GM18508 (cell line): ENCODE measurements around the gene COL5A3.
"Not testable (repeated sequence)": the region's sequence is repeated elsewhere in the genome, so short reads cannot be mapped to it uniquely, and the experiment has no call there.

Source experiments
- ATAC-seq: cut with Tn5 transposase; IDR thresholded peaks from one replicate; pipeline ENCODE4 v1.9.1; 2021; ENCODE audit warnings: moderate number of reproducible peaks; ENCODE audit not compliant: insufficient read depth, unreplicated experiment

The COL5A3 gene

GRCh38 chr19:9981406-9982260, 28.7 kb downstream of the COL5A3 start:
- no peak for ATAC-seq

GRCh38 chr19:9972103-9972502, 38.2 kb downstream of the COL5A3 start:
- no peak for ATAC-seq

DNA sequence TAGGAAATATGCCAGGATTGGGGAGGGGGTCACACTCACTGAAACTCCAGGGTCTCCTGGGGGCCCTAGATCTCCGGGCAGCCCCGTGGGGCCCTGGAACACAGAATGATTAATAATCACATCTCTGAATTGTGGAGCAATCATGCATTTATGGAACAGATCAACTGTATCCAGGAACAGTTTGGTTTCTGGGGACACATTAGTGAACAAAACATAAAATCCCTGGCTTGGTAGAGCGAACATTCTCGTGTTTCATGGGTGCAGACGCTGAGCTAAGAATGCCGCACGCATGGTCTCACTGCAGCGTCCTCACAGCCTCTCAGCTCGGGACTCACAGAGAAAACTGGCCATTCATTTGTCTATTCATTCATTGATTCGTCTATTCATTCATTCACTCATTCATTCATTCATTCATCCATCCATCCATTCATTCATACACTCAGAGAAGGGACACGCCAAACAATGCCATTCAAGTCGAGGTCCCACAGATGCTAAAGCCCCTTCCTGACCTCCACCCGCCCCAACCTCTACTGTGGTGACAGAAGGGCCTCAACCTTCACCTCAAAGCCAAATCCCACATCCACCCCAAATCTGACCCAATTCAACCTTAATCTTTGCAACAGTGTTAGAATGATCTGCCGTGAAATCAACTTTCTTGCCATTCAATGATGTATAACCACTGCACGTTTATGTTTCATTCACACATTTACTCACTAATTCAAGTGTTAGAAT, 39.0 kb downstream of the COL5A3 start:
- ATAC-seq: no peak

- ATAC-seq: no peak
Measured at GRCh38 chr19:9970481-9970880, 39.8 kb downstream of the COL5A3 start.

GRCh38 chr19:9969688-9969975, 40.7 kb downstream of the COL5A3 start:
- no peak for ATAC-seq

GRCh38 chr19:9968820-9969687, 41.2 kb downstream of the COL5A3 start:
- ATAC-seq: no peak

GRCh38 chr19:9967326-9967725, 43.0 kb downstream of the COL5A3 start:
- no peak for ATAC-seq

- no peak for ATAC-seq
Measured at GRCh38 chr19:9966448-9966847, 43.9 kb downstream of the COL5A3 start.

GRCh38 chr19:9966024-9966423, 44.3 kb downstream of the COL5A3 start:
- no peak for ATAC-seq

DNA sequence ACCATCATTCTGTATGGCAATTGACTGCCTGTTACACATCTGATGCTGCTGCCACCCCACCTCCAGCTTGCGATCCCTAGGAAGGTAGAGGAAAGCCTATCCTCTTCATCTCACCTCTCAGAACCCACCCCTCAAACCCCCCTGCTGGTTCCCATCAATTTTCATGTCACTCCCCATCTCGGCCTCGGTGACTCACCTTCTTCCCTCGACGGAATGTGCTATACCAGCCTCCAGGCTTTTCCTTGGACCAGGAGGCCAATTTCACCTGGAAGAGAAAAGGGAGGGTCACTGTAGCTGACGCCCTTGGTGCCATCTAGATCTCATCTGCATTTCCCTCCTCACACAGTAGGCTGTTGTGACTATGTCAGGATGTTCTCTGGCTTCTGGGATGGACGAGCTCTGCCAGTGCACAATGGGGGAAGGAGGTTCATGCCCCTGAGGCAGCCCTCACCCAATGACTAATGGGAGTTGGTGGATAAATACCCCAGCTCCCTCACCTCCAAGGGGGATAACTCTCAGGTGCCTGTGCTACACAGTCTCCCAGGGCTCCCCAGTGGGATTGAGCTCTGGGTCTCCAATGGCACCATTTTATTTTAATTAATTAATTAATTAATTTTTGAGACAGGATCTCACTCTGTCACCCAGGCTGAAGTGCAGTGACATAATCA, 47.5 kb downstream of the COL5A3 start:
- no peak for ATAC-seq

DNA sequence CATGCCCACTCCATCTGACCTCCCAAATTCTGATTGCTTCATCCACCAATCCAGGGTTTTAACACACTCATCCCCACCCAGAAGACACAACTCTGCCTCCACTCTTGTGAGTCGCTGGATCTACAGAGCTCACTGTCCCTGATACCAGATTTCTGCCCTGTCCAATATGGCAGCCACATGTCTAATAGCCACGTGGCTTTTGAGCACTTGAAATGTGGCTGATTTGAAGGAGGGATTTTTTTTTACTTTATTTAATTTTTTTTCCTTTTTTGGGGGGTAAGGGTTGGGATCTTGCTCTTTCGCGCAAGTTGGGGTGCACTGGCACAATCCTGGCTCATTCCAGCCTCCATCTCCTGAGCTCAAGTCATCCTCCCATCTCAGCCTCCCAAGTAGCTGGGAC, 49.2 kb downstream of the COL5A3 start:
- ATAC-seq: no peak

- no peak for ATAC-seq
Measured at GRCh38 chr19:9958379-9958821, 51.9 kb downstream of the COL5A3 start.

DNA sequence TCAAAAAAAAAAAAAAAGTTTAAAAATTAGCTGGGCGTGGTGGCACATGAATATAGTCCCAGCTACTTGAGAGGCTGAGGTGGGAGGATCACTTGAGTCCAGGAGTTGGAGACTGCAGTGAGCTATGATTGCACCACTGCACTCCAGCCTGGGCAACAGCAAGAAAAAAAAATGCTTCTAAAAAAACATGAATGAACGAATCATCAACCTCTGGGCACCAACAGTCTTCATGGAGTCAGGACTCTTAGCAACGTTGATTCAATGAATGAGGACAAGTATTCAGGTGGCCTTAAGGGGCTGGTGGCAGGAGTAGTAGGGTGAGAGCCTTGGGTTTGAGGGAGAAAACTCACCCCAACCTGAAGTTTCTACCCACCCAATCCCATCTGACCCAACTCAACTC, 53.3 kb downstream of the COL5A3 start:
- no peak for ATAC-seq

GRCh38 chr19:9953802-9954542, 56.3 kb downstream of the COL5A3 start:
- ATAC-seq: no peak

- no peak for ATAC-seq
Measured at GRCh38 chr19:9952276-9952675, 58.0 kb downstream of the COL5A3 start.

DNA sequence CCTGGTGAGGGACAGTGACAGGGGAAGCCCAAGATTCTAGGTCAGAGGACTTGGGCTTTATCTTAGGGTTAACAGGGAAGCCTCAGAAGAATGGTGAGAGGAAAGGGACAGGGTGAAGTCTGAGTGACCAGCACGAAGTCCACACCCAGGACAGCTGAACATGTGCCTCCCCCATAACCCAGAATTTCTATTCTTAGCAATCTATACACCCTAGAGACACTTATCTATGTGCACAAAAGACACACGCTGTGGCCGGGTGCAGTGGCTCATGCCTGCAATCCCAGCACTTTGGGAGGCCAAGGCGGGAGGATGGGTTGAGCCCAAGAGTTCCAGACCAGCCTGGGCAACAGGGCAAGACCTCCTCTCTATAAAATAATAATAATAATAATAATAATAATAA, 62.9 kb downstream of the COL5A3 start:
- ATAC-seq: no peak

DNA sequence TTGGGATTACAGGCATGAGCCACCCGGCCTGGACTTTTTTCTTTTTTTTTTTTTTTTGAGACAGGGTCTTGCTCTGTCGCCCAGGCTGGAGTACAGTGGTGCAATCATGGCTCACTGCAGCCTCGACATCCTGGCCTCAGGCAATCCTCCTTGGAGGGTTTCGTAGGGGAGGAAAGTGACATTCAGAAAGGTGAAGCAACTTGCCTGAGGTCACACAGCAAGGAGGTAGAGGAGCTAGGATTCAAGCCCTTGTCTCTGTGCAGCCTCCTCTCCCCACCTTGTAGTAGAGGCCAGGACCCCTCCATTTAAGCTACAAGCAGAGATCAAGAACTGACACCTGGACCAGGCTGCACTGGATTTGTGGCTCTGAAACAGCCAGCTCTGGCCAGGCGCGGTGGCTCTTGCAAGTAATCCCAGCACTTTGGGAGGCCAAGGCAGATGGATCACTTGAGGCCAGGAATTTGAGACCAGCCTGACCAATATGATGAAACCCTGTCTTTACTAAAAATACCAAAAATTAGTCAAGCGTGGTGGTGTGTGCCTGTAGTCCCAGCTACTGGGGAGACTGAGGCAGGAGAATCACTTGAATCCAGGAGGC, 63.7 kb downstream of the COL5A3 start:
- ATAC-seq: not testable (repeated sequence)

DNA sequence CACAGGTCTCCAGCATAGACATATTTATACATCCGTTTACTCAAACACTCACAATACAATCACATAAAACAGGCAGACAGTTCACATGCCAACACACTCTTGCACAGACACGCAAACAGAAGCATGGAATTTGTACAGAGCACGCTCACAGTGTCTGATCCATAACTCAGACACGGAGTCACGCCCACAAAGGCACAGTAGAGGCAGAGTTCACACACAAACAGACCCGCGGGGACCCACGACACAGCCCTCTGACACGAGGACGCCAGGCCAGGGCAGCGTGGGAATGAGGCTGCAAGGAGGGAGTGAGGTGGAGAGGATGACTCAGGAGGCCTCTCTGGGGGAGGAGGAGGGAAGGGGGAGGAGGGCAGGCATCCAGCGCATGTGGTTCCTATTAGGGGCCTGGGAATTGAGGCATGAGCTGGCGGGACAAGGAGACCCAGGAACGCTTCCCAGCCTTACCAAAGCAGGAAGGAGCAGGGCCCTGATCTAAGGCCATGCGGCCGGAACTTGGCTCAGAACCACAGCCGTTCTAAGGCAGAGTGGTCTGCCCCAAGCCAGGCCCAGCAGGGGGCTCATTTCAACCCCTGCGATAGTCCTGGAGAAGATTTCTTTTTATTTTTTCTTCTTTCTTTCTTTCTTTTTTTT, 64.9 kb downstream of the COL5A3 start:
- no peak for ATAC-seq

DNA sequence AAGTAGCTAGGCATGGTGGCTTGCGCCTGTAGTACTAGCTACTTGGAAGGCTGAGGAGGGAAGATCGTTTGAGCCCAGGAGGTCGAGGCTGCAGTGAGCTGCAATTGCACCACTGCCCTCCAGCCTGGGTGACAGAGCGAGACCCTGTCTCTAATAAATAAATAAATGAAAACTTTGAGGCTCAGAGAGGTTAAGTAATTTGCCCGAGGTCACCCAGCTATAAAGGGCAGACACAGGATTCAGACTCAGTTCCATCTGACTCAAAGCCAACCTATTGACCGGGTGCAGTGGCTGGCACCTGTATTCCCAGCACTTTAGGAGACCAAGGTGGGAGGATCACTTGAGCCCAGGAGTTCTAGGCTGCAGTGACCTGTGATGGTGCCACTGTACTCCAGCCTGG, 66.6 kb downstream of the COL5A3 start:
- ATAC-seq: no peak
